Measurements from ENCODE around the gene TRIM72.
A peak's percentile ranks its signal among the peaks of the same experiment; 100 is the strongest.
"Not testable (repeated sequence)": the region's sequence is repeated elsewhere in the genome, so short reads cannot be mapped to it uniquely, and the experiment has no call there.

TRIM72 gene

DNA sequence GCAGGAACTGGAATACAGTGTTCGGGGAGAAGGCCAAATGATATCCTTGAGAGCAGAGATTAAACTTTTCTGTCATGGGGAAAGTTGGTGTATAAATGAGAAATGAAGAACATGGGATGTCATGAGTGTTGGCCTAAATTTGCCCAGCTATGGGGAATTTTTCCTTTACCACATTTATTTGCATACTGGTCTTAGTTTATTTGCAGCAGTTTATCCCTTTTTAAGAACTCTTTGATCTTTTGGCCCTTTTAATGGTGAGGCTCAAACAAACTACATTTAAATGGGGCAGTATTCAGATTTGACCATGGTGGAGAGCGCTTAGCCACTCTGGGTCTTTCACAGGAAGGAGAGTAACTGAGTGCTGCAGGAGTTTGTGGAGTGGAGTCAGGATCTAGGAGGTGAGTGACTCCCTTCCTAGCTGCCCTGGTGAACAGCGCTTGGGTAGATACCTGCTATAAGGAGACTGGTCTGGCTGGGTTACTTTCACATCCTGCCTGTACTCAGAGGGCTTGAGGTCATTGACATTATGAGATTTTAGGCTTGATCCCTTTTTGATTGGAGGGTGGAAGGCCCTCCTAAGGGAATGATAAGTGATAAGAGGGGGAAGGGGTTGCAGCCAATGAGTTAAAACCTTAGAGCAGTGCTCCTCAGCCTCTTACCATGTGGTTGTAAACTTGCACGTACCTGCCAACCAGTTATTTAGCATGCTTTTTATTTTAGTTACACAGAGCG, 22.1 kb upstream of the TRIM72 start:
- no peak for DNase-seq

DNA sequence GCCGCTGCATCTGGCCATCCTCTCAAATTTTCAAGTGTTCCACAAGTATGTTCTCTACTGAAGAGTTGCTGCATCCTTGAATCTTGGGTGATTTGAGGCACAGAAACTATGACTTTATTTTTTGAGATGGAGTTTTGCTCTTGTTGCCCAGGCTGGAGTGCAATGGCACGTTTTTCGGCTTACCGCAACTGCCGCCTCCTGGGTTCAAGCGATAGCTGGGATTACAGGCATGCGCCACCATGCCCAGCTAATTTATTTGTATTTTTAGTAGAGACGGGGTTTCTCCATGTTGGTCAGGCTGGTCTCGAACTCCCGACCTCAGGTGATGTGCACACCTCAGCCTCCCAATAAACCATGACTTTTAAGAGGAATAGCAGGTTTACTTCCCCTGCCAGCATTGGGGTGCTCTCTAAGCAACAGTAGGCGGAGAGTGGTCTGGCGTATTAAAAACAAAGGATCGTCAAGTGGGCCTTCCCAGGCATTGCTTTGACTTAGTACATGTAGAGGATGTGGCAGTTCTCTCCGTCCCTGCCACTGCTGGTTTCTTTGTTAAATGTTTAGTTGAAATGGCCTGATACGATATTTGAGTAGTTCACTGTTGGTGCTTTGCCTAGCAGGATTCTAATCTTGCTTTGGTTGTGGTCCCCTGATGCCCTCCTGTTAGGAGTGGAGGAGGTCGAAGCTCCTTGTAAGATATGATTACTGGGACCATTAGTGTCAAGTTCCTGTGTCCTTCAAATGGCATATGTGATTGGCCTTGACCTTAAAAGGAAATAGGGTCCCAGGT, 20.9 kb upstream of the TRIM72 start:
- DNase-seq, result no peak

- DNase-seq, result no peak
Observed at GRCh38 chr16:31193874-31194273, 20.0 kb upstream of the TRIM72 start.

DNA sequence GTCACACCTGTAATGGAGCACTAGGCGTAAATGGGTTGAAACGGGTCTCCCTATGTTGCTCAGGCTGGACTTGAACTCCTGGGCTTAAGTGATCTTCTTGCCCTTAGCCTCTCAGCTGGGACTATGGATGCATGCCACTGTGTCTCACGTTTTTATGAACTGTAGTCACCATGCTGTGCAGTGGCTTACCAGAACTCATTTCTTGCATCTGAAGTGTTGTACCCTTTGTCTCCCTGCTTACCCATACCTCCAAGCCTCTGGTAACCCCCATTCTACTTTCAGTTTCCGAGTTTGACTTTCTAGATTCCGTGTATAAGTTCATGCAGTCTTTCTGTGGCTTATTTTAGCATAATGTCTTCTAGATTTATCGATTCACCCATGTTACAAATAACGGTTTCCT, 19.0 kb upstream of the TRIM72 start:
- DNase-seq, result no peak

- not testable (repeated sequence) for DNase-seq
Observed at GRCh38 chr16:31195861-31196260, 18.1 kb upstream of the TRIM72 start.

- no peak for DNase-seq
Observed at GRCh38 chr16:31196324-31197088, 17.4 kb upstream of the TRIM72 start.

- no peak for DNase-seq
Observed at GRCh38 chr16:31198207-31198882, 15.6 kb upstream of the TRIM72 start.

GRCh38 chr16:31199430-31200041, 14.4 kb upstream of the TRIM72 start:
- DNase-seq, result no peak

DNA sequence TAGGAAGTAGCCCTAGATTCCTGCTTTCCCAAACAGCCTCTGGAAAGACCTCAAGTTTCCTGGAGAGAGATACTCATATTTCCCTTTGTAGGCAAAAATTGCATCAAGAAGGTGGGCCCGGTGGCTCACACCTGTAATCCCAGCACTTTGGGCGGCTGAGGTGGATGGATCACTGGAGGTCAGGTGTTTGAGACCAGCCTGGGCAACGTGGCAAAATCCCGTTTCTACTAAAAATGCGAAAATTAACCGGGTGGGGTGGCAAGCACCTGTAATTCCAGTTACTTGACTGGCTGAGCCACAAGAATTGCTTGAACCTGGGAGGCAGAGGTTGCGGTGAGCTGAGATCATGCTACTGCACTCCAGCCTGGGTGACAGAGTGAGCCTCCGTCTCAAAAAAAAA, 13.8 kb upstream of the TRIM72 start:
- DNase-seq, result not testable (repeated sequence)

DNA sequence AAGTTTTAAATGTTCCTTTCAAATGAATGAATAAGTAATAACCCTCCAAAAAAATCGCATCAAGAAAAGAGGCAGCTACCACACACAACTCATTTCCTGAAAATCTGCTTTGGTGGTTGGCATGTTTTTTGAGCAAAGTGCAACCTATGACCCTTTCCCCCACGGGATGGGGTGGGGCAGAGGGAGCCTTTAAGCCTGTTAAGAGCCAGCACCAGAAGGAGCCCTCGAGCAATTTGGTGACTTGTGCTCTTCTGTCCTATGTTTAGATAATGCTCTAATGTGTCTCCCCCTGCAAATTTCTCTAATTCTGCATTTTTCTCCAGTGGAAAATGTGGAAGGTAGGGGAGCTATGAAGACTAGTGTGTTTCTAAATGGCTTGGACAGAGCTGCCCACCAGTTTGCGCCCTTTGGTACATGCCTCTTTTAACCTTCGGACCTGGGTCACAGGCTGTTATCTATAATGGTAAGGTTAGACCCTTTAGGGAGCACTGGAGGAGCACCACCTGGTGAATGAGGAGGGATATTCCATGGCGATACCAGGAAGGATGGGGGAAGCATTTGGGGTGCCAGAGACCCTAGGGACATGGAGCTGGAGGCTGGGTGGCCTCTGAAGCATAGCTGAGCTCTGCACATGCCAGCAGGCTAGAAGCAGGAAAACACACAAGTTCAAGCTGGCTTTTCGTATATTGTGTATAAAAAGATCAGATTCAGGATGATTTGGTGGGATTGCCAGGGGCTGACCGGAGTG, 12.9 kb upstream of the TRIM72 start:
- DNase-seq, result peak; percentile 53

DNA sequence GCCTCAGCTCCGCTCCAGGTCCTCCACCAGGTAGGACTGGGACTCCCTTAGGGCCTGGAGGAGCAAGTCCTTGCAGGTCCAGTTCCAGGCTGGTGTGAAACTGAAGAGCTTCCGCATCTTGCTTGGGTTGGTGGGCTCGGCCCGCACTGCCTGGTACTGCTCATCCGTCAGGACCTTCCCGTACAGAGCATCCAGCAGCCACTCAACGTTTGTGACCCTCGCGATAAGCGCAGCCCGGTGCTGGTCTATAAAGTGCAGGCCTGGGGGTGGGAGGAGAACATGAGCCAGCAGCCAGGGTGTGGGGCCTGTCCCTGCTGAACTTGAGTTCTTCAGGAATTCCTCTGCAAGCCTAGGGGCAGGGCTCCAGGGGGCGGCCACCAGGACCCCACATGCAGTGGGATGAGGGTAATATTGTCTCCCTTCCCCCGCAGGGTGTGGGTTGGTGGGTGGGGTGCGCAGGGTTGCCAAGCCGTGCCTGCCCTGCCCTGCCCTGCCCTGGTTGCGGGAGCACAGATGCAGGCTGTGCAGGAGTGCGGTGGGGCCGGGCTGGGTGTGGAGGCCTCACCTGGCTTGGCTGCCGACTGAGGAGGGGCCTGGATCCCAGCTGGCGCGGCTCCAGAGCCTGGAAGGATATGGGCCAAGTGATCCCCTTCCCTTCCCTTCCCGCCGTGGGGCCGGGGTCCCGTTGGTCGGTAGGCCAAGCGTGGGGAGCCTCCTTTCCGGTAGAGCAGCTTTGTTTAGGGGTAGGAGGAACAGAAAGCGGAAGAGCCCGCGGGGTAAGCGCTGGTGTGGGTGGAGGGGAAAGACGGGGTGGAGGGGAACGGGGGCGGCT, 12.1 kb upstream of the TRIM72 start:
- DNase-seq, result peak; percentile 32

- peak; percentile 33 for DNase-seq
Observed at GRCh38 chr16:31202414-31203375, 11.2 kb upstream of the TRIM72 start, which contains the start of gene PYCARD. Gene PYCARD, minus strand, starts transcription at chr16:31202760. Its CDS starts 70 bp downstream, at chr16:31202690.

DNA sequence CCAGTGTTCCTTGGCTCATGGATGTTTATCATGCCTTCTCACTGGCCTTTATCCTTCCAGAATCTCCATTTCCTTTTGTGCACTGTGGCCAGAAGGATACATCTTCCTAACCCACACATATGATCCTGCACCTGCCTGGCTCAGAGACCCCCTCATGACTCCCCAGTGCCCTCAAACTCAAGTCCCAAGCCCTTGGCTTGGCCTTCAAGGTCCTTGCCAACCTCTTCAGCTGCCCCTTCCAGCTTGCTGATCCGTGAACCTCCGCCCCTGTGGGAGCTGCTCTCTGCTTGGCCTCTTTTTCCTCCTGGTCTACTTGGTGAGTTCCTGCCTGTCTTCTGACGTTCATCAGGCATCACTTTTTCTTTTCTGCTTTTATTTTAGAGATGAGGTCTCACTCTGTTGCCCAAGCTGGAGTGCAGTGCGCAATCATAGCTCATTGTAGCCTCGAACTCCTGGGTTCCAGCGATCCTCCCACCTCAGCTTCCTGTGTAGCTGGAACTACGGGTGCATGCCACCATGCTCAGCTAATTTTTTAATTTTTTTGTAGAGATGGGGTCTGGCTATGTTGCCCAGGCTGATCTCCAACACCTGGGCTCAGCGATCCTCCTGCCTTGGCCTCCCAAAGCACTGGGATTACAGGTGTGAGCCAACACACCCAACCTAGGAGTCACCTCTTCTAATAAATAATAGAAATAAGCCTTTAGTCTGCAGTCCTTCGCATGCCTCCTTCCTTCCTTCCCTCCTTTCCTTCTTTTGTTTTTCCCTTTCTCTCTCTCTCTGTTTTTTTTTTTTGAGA, 8.8 kb upstream of the TRIM72 start:
- no peak for DNase-seq

- no peak for DNase-seq
Observed at GRCh38 chr16:31206776-31207175, 7.1 kb upstream of the TRIM72 start.

GRCh38 chr16:31213342-31213741, 577 bp upstream of the TRIM72 start:
- no peak for DNase-seq

GRCh38 chr16:31214708-31215286, 878 bp downstream of the TRIM72 start:
- no peak for DNase-seq

- peak; percentile 25 for DNase-seq
Observed at GRCh38 chr16:31215287-31216162, 1.6 kb downstream of the TRIM72 start.

Data from activated naive CD4-positive, alpha-beta T cell treated with Interleukin-2 at 50 U/mL for 16 hours (primary cell).